HepG2 (cell line): ENCODE results near the gene WDR53. TPM values are rescaled to one million over a fixed set of nuclear protein-coding genes. Genes with fewer than 3 reads are reported as not detected.

Experiments
- CHD2 ChIP-seq: IDR thresholded peaks from 2 replicates; pipeline ENCODE4 v1.6.1; 2011; ENCODE audit warnings: low read depth, low read length, improper control_type of control experiment
- EP300 ChIP-seq, 3 experiments: sonication (generic) in 1 of 3; formaldehyde crosslinking in 1 of 3; IDR thresholded peaks; 2 replicates each; pipeline versions ENCODE4 v1.5.1 to v1.6.1; 2011 to 2020; ENCODE audit warnings: low read depth in 2 of 3, low read length in 2 of 3, borderline replicate concordance in 1 of 3, improper control_type of control experiment in 1 of 3, mild to moderate bottlenecking in 1 of 3, missing genetic modification reagents in 1 of 3, moderate library complexity in 1 of 3
- GLI4 ChIP-seq: sonication (generic); formaldehyde crosslinking; IDR thresholded peaks from 2 replicates; pipeline ENCODE4 v1.5.1; 2020; ENCODE audit warnings: missing genetic modification reagents, mild to moderate bottlenecking, moderate library complexity, borderline replicate concordance
- SNAPC2 ChIP-seq: sonication (generic); formaldehyde crosslinking; IDR thresholded peaks from 2 replicates; pipeline ENCODE4 v1.8.1; 2022; ENCODE audit warnings: mild to moderate bottlenecking, missing genetic modification reagents
- SOX5 ChIP-seq: IDR thresholded peaks from 2 replicates; pipeline ENCODE4 v1.6.1; 2016; ENCODE audit warnings: borderline replicate concordance
- ZNF343 ChIP-seq: sonication (generic); formaldehyde crosslinking; IDR thresholded peaks from 2 replicates; pipeline ENCODE4 v1.4.0; 2020; ENCODE audit warnings: mild to moderate bottlenecking, missing genetic modification reagents
- ZNF350 ChIP-seq: sonication (generic); formaldehyde crosslinking; IDR thresholded peaks from 2 replicates; pipeline ENCODE4 v1.4.0; 2020; ENCODE audit warnings: mild to moderate bottlenecking, low read depth, missing genetic modification reagents, borderline replicate concordance
- ZNF687 ChIP-seq: sonication (generic); formaldehyde crosslinking; IDR thresholded peaks from 2 replicates; pipeline ENCODE4 v1.5.1; 2020; ENCODE audit warnings: mild to moderate bottlenecking, missing genetic modification reagents, moderate library complexity
- ZNF691 ChIP-seq: sonication (generic); formaldehyde crosslinking; IDR thresholded peaks from 2 replicates; pipeline ENCODE4 v1.4.0; 2020; ENCODE audit warnings: missing genetic modification reagents, low read depth, mild to moderate bottlenecking, borderline replicate concordance
- polyA plus RNA-seq, 8 experiments: library from polyadenylated mRNA; depleted of rRNA in 3 of 8; stranded (reverse) in 7 of 8; unstranded in 1 of 8; fragments of >200 nt; fragmentation: Illumina TruSeq in 4 of 8; extraction: Trizol in 4 of 8; gene quantifications; 2 replicates each; pipeline versions ENCODE4 v1.2.1 to v1.2.3, GENCODE V29; 2011 to 2016; ENCODE audit warnings: low read depth in 4 of 8, missing spikeins in 1 of 8, mixed read lengths in 1 of 8; ENCODE audit not compliant: insufficient read depth in 1 of 8
- total RNA-seq, 5 experiments: library from RNA; depleted of rRNA; stranded (reverse); fragments of >200 nt; fragmentation: Illumina TruSeq; extraction: Trizol; gene quantifications; 2 replicates each; pipeline ENCODE4 v1.2.3, GENCODE V29; 2016; ENCODE audit warnings: low read depth in 1 of 5
- TF ChIP-seq, protein P1 (sequence below): sonication (generic); formaldehyde crosslinking; IDR thresholded peaks from 2 replicates; pipeline ENCODE4 v1.9.0; 2021; ENCODE audit warnings: missing genetic modification reagents, mild to moderate bottlenecking, borderline replicate concordance
- TF ChIP-seq, protein P2 (sequence below), 2 experiments: fragments of 450-650 bp in 1 of 2; sonication (generic) in 1 of 2; formaldehyde crosslinking in 1 of 2; IDR thresholded peaks; 2 replicates each; pipeline versions ENCODE4 v1.6.1 to v1.8.0; 2016 to 2022; ENCODE audit warnings: antibody characterized with exemption in 1 of 2, mild to moderate bottlenecking in 1 of 2, missing genetic modification reagents in 1 of 2

WDR53 gene
- total and polyA plus RNA-seq, 2 of the 13 experiments (the other 11 are each of a cell fraction or from before 2014, with no cell fraction given), result 3.5 to 7.7 TPM

GRCh38 chr3:196609343-196609775, 41.0 kb upstream of the WDR53 start (continued):
- TF ChIP-seq ZNF687 (CRISPR knock-in tag) (peak; percentile 28), EP300 (IDR thresholded peaks at IDR 0.05; ENCODE audit: low read depth in 2 of 2, low read length in 2 of 2) (no peak), EP300 (CRISPR knock-in tag; IDR thresholded peaks at IDR 0.05; ENCODE audit: borderline replicate concordance) (no peak), SNAPC2 (CRISPR knock-in tag) (no peak), ZNF691 (CRISPR knock-in tag) (no peak), CHD2 (no peak), ZNF350 (CRISPR knock-in tag) (no peak), SOX5 (0 out of 2 replicates have a peak, but pooled peaks have one; percentile 12), ZNF343 (CRISPR knock-in tag) (no peak), GLI4 (CRISPR knock-in tag) (no peak)
- TF ChIP-seq, protein P1, sequence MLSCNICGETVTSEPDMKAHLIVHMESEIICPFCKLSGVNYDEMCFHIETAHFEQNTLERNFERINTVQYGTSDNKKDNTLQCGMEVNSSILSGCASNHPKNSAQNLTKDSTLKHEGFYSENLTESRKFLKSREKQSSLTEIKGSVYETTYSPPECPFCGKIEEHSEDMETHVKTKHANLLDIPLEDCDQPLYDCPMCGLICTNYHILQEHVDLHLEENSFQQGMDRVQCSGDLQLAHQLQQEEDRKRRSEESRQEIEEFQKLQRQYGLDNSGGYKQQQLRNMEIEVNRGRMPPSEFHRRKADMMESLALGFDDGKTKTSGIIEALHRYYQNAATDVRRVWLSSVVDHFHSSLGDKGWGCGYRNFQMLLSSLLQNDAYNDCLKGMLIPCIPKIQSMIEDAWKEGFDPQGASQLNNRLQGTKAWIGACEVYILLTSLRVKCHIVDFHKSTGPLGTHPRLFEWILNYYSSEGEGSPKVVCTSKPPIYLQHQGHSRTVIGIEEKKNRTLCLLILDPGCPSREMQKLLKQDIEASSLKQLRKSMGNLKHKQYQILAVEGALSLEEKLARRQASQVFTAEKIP (CRISPR knock-in tag), result no peak
- TF ChIP-seq, protein P2, sequence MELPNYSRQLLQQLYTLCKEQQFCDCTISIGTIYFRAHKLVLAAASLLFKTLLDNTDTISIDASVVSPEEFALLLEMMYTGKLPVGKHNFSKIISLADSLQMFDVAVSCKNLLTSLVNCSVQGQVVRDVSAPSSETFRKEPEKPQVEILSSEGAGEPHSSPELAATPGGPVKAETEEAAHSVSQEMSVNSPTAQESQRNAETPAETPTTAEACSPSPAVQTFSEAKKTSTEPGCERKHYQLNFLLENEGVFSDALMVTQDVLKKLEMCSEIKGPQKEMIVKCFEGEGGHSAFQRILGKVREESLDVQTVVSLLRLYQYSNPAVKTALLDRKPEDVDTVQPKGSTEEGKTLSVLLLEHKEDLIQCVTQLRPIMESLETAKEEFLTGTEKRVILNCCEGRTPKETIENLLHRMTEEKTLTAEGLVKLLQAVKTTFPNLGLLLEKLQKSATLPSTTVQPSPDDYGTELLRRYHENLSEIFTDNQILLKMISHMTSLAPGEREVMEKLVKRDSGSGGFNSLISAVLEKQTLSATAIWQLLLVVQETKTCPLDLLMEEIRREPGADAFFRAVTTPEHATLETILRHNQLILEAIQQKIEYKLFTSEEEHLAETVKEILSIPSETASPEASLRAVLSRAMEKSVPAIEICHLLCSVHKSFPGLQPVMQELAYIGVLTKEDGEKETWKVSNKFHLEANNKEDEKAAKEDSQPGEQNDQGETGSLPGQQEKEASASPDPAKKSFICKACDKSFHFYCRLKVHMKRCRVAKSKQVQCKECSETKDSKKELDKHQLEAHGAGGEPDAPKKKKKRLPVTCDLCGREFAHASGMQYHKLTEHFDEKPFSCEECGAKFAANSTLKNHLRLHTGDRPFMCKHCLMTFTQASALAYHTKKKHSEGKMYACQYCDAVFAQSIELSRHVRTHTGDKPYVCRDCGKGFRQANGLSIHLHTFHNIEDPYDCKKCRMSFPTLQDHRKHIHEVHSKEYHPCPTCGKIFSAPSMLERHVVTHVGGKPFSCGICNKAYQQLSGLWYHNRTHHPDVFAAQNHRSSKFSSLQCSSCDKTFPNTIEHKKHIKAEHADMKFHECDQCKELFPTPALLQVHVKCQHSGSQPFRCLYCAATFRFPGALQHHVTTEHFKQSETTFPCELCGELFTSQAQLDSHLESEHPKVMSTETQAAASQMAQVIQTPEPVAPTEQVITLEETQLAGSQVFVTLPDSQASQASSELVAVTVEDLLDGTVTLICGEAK (IDR thresholded peaks at IDR 0.05), result no peak
- TF ChIP-seq, protein P2 (CRISPR knock-in tag; IDR thresholded peaks at IDR 0.05), result no peak
